ENCODE results near the gene HTRA2.

HTRA2 gene

GRCh38 chr2:74514368-74515270, 15.1 kb upstream of the HTRA2 start, which contains the start of gene TLX2:
Gene TLX2 (plus strand): TSS chr2:74514450. CDS start chr2:74514807, 357 bp downstream.
- ATAC-seq (replicated peaks; ENCODE audit: extremely low read depth, poor library complexity, severe bottlenecking) (no peak), DNase-seq (ENCODE audit: low spot score in 2 of 2) (no peak)
- peaks cover 8% of the 10 kb centered on the region for H3K4me1 Mint-ChIP-seq
- no peaks in the 10 kb centered on the region for H3K9me3 Mint-ChIP-seq
- peak within 1 kb of the TSS; percentile 39 for H3K27ac Mint-ChIP-seq (ENCODE audit: low read depth)
- peaks cover 11% of the 10 kb centered on the region for H3K36me3 Mint-ChIP-seq (ENCODE audit: insufficient read depth)
- peaks cover 81% of the 10 kb centered on the region for H3K27me3 Mint-ChIP-seq
- H3K4me3 Mint-ChIP-seq: peak within 1 kb of the TSS; percentile 66

GRCh38 chr2:74515271-74515980, 14.3 kb upstream of the HTRA2 start:
- peaks cover 8% of the 10 kb centered on the region for H3K4me1 Mint-ChIP-seq
- H3K36me3 Mint-ChIP-seq (ENCODE audit: insufficient read depth): peaks cover 11% of the 10 kb centered on the region
- ATAC-seq (replicated peaks; ENCODE audit: extremely low read depth, poor library complexity, severe bottlenecking): no peak
- no peak for DNase-seq (ENCODE audit: low spot score in 2 of 2)
- H3K9me3 Mint-ChIP-seq: no peaks in the 10 kb centered on the region
- peak overlapping the region; percentile 39 for H3K27ac Mint-ChIP-seq (ENCODE audit: low read depth)
- peak overlapping the region; percentile 66 for H3K4me3 Mint-ChIP-seq
- peaks cover 85% of the 10 kb centered on the region for H3K27me3 Mint-ChIP-seq

- Mint-ChIP-seq H3K9me3 (no peaks in the 10 kb centered on the region), H3K36me3 (ENCODE audit: insufficient read depth) (peaks cover 11% of the 10 kb centered on the region), H3K4me1 (peaks cover 8% of the 10 kb centered on the region), H3K4me3 (peak overlapping the region; percentile 66), H3K27ac (ENCODE audit: low read depth) (no peak overlapping the region), H3K27me3 (peaks cover 82% of the 10 kb centered on the region)
- ATAC-seq (replicated peaks; ENCODE audit: extremely low read depth, poor library complexity, severe bottlenecking) (peak; percentile 35), DNase-seq (ENCODE audit: low spot score in 2 of 2) (peak in 1 of 2 donors; percentile 43)
Observed at GRCh38 chr2:74515981-74516633, 13.6 kb upstream of the HTRA2 start.

- ATAC-seq (replicated peaks; ENCODE audit: extremely low read depth, poor library complexity, severe bottlenecking) (no peak), DNase-seq (ENCODE audit: low spot score in 2 of 2) (no peak)
- H3K27ac Mint-ChIP-seq (ENCODE audit: low read depth): no peak overlapping the region
- peaks cover 9% of the 10 kb centered on the region for H3K36me3 Mint-ChIP-seq (ENCODE audit: insufficient read depth)
- H3K9me3 Mint-ChIP-seq: no peaks in the 10 kb centered on the region
- H3K27me3 Mint-ChIP-seq: peaks cover 77% of the 10 kb centered on the region
- H3K4me1 Mint-ChIP-seq: peaks cover 8% of the 10 kb centered on the region
- H3K4me3 Mint-ChIP-seq: peak overlapping the region; percentile 66
Observed at GRCh38 chr2:74516650-74517049, 13.1 kb upstream of the HTRA2 start.

GRCh38 chr2:74522516-74522915, 7.2 kb upstream of the HTRA2 start:
- Mint-ChIP-seq H3K36me3 (ENCODE audit: insufficient read depth) (peaks cover 11% of the 10 kb centered on the region), H3K27me3 (peaks cover 34% of the 10 kb centered on the region), H3K4me1 (peaks cover 9% of the 10 kb centered on the region), H3K9me3 (no peaks in the 10 kb centered on the region), H3K4me3 (no peak overlapping the region), H3K27ac (ENCODE audit: low read depth) (no peak overlapping the region)
- DNase-seq (ENCODE audit: low spot score in 2 of 2) (no peak), ATAC-seq (replicated peaks; ENCODE audit: extremely low read depth, poor library complexity, severe bottlenecking) (no peak)

GRCh38 chr2:74524005-74524404, 5.7 kb upstream of the HTRA2 start:
- no peak overlapping the region for H3K4me3 Mint-ChIP-seq
- no peak for ATAC-seq (replicated peaks; ENCODE audit: extremely low read depth, poor library complexity, severe bottlenecking)
- no peak for DNase-seq (ENCODE audit: low spot score in 2 of 2)
- H3K9me3 Mint-ChIP-seq: no peaks in the 10 kb centered on the region
- peaks cover 19% of the 10 kb centered on the region for H3K27me3 Mint-ChIP-seq
- H3K4me1 Mint-ChIP-seq: peaks cover 21% of the 10 kb centered on the region
- H3K27ac Mint-ChIP-seq (ENCODE audit: low read depth): no peak overlapping the region
- H3K36me3 Mint-ChIP-seq (ENCODE audit: insufficient read depth): peaks cover 20% of the 10 kb centered on the region

GRCh38 chr2:74524955-74525716, 4.6 kb upstream of the HTRA2 start:
- Mint-ChIP-seq H3K4me1 (peaks cover 23% of the 10 kb centered on the region), H3K4me3 (no peak overlapping the region), H3K9me3 (no peaks in the 10 kb centered on the region), H3K27me3 (peaks cover 7% of the 10 kb centered on the region), H3K36me3 (ENCODE audit: insufficient read depth) (peaks cover 26% of the 10 kb centered on the region), H3K27ac (ENCODE audit: low read depth) (no peak overlapping the region)
- ATAC-seq (replicated peaks; ENCODE audit: extremely low read depth, poor library complexity, severe bottlenecking) (no peak), DNase-seq (ENCODE audit: low spot score in 2 of 2) (no peak)

GRCh38 chr2:74525717-74526648, 3.8 kb upstream of the HTRA2 start, which contains the start of gene DQX1:
Gene DQX1 (minus strand): TSS chr2:74526231. CDS start chr2:74525729, 502 bp downstream.
- peaks cover 29% of the 10 kb centered on the region for H3K36me3 Mint-ChIP-seq (ENCODE audit: insufficient read depth)
- H3K4me3 Mint-ChIP-seq: no peak within 1 kb of the TSS
- ATAC-seq (replicated peaks; ENCODE audit: extremely low read depth, poor library complexity, severe bottlenecking) (no peak), DNase-seq (ENCODE audit: low spot score in 2 of 2) (no peak)
- H3K27ac Mint-ChIP-seq (ENCODE audit: low read depth): no peak within 1 kb of the TSS
- H3K4me1 Mint-ChIP-seq: peaks cover 30% of the 10 kb centered on the region
- no peaks in the 10 kb centered on the region for H3K27me3 Mint-ChIP-seq
- H3K9me3 Mint-ChIP-seq: no peaks in the 10 kb centered on the region

GRCh38 chr2:74526649-74527230, 3.0 kb upstream of the HTRA2 start:
- peaks cover 38% of the 10 kb centered on the region for H3K4me1 Mint-ChIP-seq
- no peak for ATAC-seq (replicated peaks; ENCODE audit: extremely low read depth, poor library complexity, severe bottlenecking)
- no peaks in the 10 kb centered on the region for H3K27me3 Mint-ChIP-seq
- no peak for DNase-seq (ENCODE audit: low spot score in 2 of 2)
- no peaks in the 10 kb centered on the region for H3K9me3 Mint-ChIP-seq
- no peak overlapping the region for H3K4me3 Mint-ChIP-seq
- H3K27ac Mint-ChIP-seq (ENCODE audit: low read depth): no peak overlapping the region
- H3K36me3 Mint-ChIP-seq (ENCODE audit: insufficient read depth): peaks cover 29% of the 10 kb centered on the region

GRCh38 chr2:74527741-74528140, 2.0 kb upstream of the HTRA2 start:
- Mint-ChIP-seq H3K27ac (ENCODE audit: low read depth) (peak overlapping the region; percentile 93), H3K9me3 (no peaks in the 10 kb centered on the region), H3K27me3 (no peaks in the 10 kb centered on the region), H3K4me1 (peaks cover 47% of the 10 kb centered on the region), H3K4me3 (peak overlapping the region; percentile 88), H3K36me3 (ENCODE audit: insufficient read depth) (peaks cover 29% of the 10 kb centered on the region)
- DNase-seq (ENCODE audit: low spot score in 2 of 2): no peak
- no peak for ATAC-seq (replicated peaks; ENCODE audit: extremely low read depth, poor library complexity, severe bottlenecking)

Data from central memory CD8-positive, alpha-beta T cell (primary cell).